ENCODE measurements around the gene ALOX15B.

- TF ChIP-seq CTCF (IDR thresholded peaks at IDR 0.05; ENCODE audit: low read depth, low read length) (no peak), EZH2phosphoT487 (IDR thresholded peaks at IDR 0.05; ENCODE audit: low read depth) (no peak)
Observed at GRCh38 chr17:8031261-8031661, 7.6 kb upstream of the ALOX15B start.
